Left lung (tissue), 10 donors: Measurements from ENCODE around the gene METTL13. TPM values are rescaled to one million over a fixed set of nuclear protein-coding genes. Genes with fewer than 3 reads are reported as not detected.
A peak's percentile ranks its signal among the peaks of the same experiment; 100 is the strongest.

ENCODE experiments used
- ATAC-seq: fragments of 200-7000 bp; cut with Tn5 transposase; one replicate; pipeline ENCODE4 v1.9.1; 2020; ENCODE audit warnings: moderate library complexity
- DNase-seq, 4 donors: peaks; one replicate each; pipeline ENCODE4 v3.0.0-alpha.2; 2013 to 2020
- H3K27ac ChIP-seq, 2 donors: fragments of 200-600 bp; sonication (generic) in 1 of 2; one replicate each; pipeline versions ENCODE4 v1.5.0 to v1.8.0; 2020 to 2021
- H3K27me3 ChIP-seq, 2 donors: fragments of 200-600 bp; sonication (generic) in 1 of 2; one replicate each; pipeline versions ENCODE4 v1.5.0 to v1.8.0; 2020 to 2021
- H3K36me3 ChIP-seq, 2 donors: fragments of 200-600 bp; sonication (generic) in 1 of 2; one replicate each; pipeline versions ENCODE4 v1.5.0 to v1.8.0; 2020 to 2021
- H3K4me1 ChIP-seq, 2 donors: fragments of 200-600 bp; one replicate each; pipeline ENCODE4 v1.8.0; 2021
- H3K4me3 ChIP-seq, 2 donors: fragments of 200-600 bp; sonication (generic) in 1 of 2; one replicate each; pipeline versions ENCODE4 v1.5.0 to v1.8.0; 2020 to 2021; ENCODE audit warnings: mild to moderate bottlenecking in 1 of 2
- H3K9me3 ChIP-seq, 2 donors: fragments of 200-600 bp; sonication (generic) in 1 of 2; one replicate each; pipeline versions ENCODE4 v1.5.0 to v1.8.0; 2020 to 2021
- CTCF ChIP-seq, 2 donors: fragments of 200-600 bp; sonication (generic) in 1 of 2; IDR thresholded peaks; one replicate each; pipeline versions ENCODE4 v1.5.0 to v1.8.0; 2021; ENCODE audit warnings: antibody characterized with exemption in 2 of 2
- intact Hi-C, 2 donors: fragments of 100-400 bp; cut with DNase I; formaldehyde crosslinking; loops; one replicate each; pipeline versions ENCODE4 v1.11.2 to v1.14.2; 2022
- polyA plus RNA-seq, 6 donors: library from polyadenylated mRNA; unstranded; fragments of 120-200 nt; gene quantifications; one replicate each; pipeline ENCODE4 v1.2.1, GENCODE V29; 2013; ENCODE audit not compliant: insufficient read length in 6 of 6
- total RNA-seq, 2 donors: library from RNA; stranded (reverse); fragmentation: NEBNext Ultra II Directional; extraction: Animal tissue kit (Norgen Biotek cat#: 25700); gene quantifications; one replicate each; pipeline ENCODE4 v1.2.1, GENCODE V29; 2021
- donor health status: DM: no; HTN: yes; CAD: no.
- donor health status: DM: no; HTN: no; CAD: no.

The METTL13 gene
- total and polyA plus RNA-seq, 8 donors = 25.1 to 39.5 (median 34.8) TPM

- intact Hi-C loops = no loop called here
- no peak for DNase-seq
- Histone ChIP-seq H3K9me3 (no peaks in the 10 kb centered on the region), H3K27me3 (no peaks in the 10 kb centered on the region), H3K36me3 (no peaks in the 10 kb centered on the region), H3K27ac (no peak overlapping the region), H3K4me3 (no peak overlapping the region), H3K4me1 (no peaks in the 10 kb centered on the region)
- no peak for TF ChIP-seq CTCF (IDR thresholded peaks at IDR 0.05)
- ATAC-seq = no peak
Observed at GRCh38 chr1:171753182-171753581, 28.3 kb upstream of the METTL13 start.

GRCh38 chr1:171753685-171754352 is 27.6 kb upstream of the METTL13 start:
- Histone ChIP-seq H3K27ac (peak overlapping the region in 1 of 2 donors; percentile 6), H3K4me3 (no peak overlapping the region), H3K36me3 (no peaks in the 10 kb centered on the region), H3K9me3 (no peaks in the 10 kb centered on the region), H3K27me3 (no peaks in the 10 kb centered on the region), H3K4me1 (no peaks in the 10 kb centered on the region)
- ATAC-seq = no peak
- DNase-seq = no peak
- intact Hi-C loops = no loop called here
- no peak for TF ChIP-seq CTCF (IDR thresholded peaks at IDR 0.05)

- Histone ChIP-seq H3K27ac (no peak overlapping the region), H3K27me3 (no peaks in the 10 kb centered on the region), H3K4me1 (no peaks in the 10 kb centered on the region), H3K9me3 (no peaks in the 10 kb centered on the region), H3K36me3 (no peaks in the 10 kb centered on the region), H3K4me3 (no peak overlapping the region)
- DNase-seq = no peak
- intact Hi-C loops = no loop called here
- no peak for ATAC-seq
- no peak for TF ChIP-seq CTCF (IDR thresholded peaks at IDR 0.05)
Observed at GRCh38 chr1:171754353-171754705, 27.1 kb upstream of the METTL13 start.

- ATAC-seq (no peak), DNase-seq (no peak)
- no peak overlapping the region for H3K27ac ChIP-seq
- intact Hi-C loops = no loop called here
- H3K9me3 ChIP-seq = no peaks in the 10 kb centered on the region
- TF ChIP-seq CTCF (IDR thresholded peaks at IDR 0.05) = no peak
- H3K4me3 ChIP-seq = no peak overlapping the region
- no peaks in the 10 kb centered on the region for H3K4me1 ChIP-seq
- no peaks in the 10 kb centered on the region for H3K27me3 ChIP-seq
- no peaks in the 10 kb centered on the region for H3K36me3 ChIP-seq
Observed at GRCh38 chr1:171754971-171755370, 26.5 kb upstream of the METTL13 start.

- Histone ChIP-seq H3K4me3 (no peak overlapping the region), H3K36me3 (no peaks in the 10 kb centered on the region), H3K27ac (no peak overlapping the region), H3K4me1 (no peaks in the 10 kb centered on the region), H3K9me3 (no peaks in the 10 kb centered on the region), H3K27me3 (no peaks in the 10 kb centered on the region)
- intact Hi-C loops = no loop called here
- TF ChIP-seq CTCF (IDR thresholded peaks at IDR 0.05) = no peak
- DNase-seq (no peak), ATAC-seq (no peak)
Observed at GRCh38 chr1:171756856-171757255, 24.6 kb upstream of the METTL13 start.
